BJ (cell line): ENCODE data around the gene VWA5B1. TPM values are rescaled to one million over a fixed set of nuclear protein-coding genes. Genes with fewer than 3 reads are reported as not detected.

ENCODE experiments used
- CTCF ChIA-PET: fragments of 350-600 bp; formaldehyde crosslinking; extraction: SDS; loops from one replicate; lab custom pipeline; 2021; ENCODE audit warnings: antibody characterized with exemption, inconsistent platforms; lab: Yijun Ruan, JAX
- POLR2A ChIA-PET: fragments of 300-600 bp; sonication (Branson Sonifier 250); formaldehyde crosslinking; extraction: SDS; loops from one replicate; lab custom pipeline; 2021; ENCODE audit warnings: antibody characterized with exemption; lab: Charles Lee
- DNase-seq: peaks from one replicate; pipeline ENCODE4 v3.0.0-alpha.2; 2011; ENCODE audit warnings: low read depth
- H3K27me3 ChIP-seq: 2 replicates; pipeline ENCODE4 v1.6.0; 2011; ENCODE audit warnings: low read length; ENCODE audit not compliant: control insufficient read depth, insufficient read depth
- H3K36me3 ChIP-seq: 2 replicates; pipeline ENCODE4 v1.5.1; 2011; ENCODE audit warnings: low read length; ENCODE audit not compliant: control insufficient read depth, insufficient read depth
- H3K4me3 ChIP-seq: 2 replicates; pipeline ENCODE4 v1.5.1; 2011; ENCODE audit warnings: low read depth, mild to moderate bottlenecking, control low read depth, low read length
- CTCF ChIP-seq: IDR thresholded peaks from 2 replicates; pipeline ENCODE4 v1.5.1; 2011; ENCODE audit warnings: low read depth, mild to moderate bottlenecking, control low read depth, inconsistent platforms, low read length, moderate library complexity; ENCODE audit not compliant: insufficient read depth
- polyA plus RNA-seq: library from polyadenylated mRNA; depleted of rRNA; stranded (reverse); fragments of >200 nt; gene quantifications from 2 replicates; pipeline ENCODE4 v1.2.3, GENCODE V29; 2011

VWA5B1 gene
- polyA plus RNA-seq, 1 experiment = not detected

- no peak for TF ChIP-seq CTCF
- CTCF ChIA-PET = no interaction called here
- Histone ChIP-seq H3K4me3 (no peak overlapping the region), H3K27me3 (no peaks in the 10 kb centered on the region), H3K36me3 (no peaks in the 10 kb centered on the region)
- POLR2A ChIA-PET = no interaction called here
- DNase-seq = no peak
Measured at GRCh38 chr1:20317471-20317870, 26.8 kb downstream of the VWA5B1 start.

- DNase-seq = no peak
- Histone ChIP-seq H3K27me3 (no peaks in the 10 kb centered on the region), H3K4me3 (no peak overlapping the region), H3K36me3 (no peaks in the 10 kb centered on the region)
- ChIA-PET CTCF (no interaction called here), POLR2A (no interaction called here)
- no peak for TF ChIP-seq CTCF
Measured at GRCh38 chr1:20318521-20318920, 27.8 kb downstream of the VWA5B1 start.

- Histone ChIP-seq H3K27me3 (no peaks in the 10 kb centered on the region), H3K4me3 (no peak overlapping the region), H3K36me3 (no peaks in the 10 kb centered on the region)
- POLR2A ChIA-PET = no interaction called here
- no peak for DNase-seq
- no peak for TF ChIP-seq CTCF
- CTCF ChIA-PET = no interaction called here
Measured at GRCh38 chr1:20318971-20319370, 28.3 kb downstream of the VWA5B1 start.

- H3K27me3 ChIP-seq = no peaks in the 10 kb centered on the region
- ChIA-PET CTCF (no interaction called here), POLR2A (no interaction called here)
- no peak for TF ChIP-seq CTCF
- no peak overlapping the region for H3K4me3 ChIP-seq
- no peaks in the 10 kb centered on the region for H3K36me3 ChIP-seq
- DNase-seq = no peak
Measured at GRCh38 chr1:20319456-20320220, 29.0 kb downstream of the VWA5B1 start.

- no peak overlapping the region for H3K4me3 ChIP-seq
- H3K27me3 ChIP-seq = no peaks in the 10 kb centered on the region
- no peaks in the 10 kb centered on the region for H3K36me3 ChIP-seq
- DNase-seq = no peak
- ChIA-PET POLR2A (no interaction called here), CTCF (no interaction called here)
- no peak for TF ChIP-seq CTCF
Measured at GRCh38 chr1:20320704-20321103, 30.0 kb downstream of the VWA5B1 start.
